ENCODE measurements around the gene RAE1.

RAE1 gene

GRCh38 chr20:57407541-57407956, 56.5 kb downstream of the RAE1 start:
- Histone ChIP-seq H3K9me3 (ENCODE audit: insufficient read depth, low read depth, low read length) (no peaks in the 10 kb centered on the region), H3K4me3 (ENCODE audit: low read length, poor library complexity, severe bottlenecking) (no peak overlapping the region), H3F3A (ENCODE audit: low read depth) (no peaks in the 10 kb centered on the region), H3K4me2 (ENCODE audit: low read depth, low read length, poor library complexity, severe bottlenecking) (no peak overlapping the region), H3K9ac (ENCODE audit: low read depth, low read length, poor library complexity, severe bottlenecking) (no peak overlapping the region), H3K36me3 (ENCODE audit: insufficient read depth, low read length) (peaks cover 80% of the 10 kb centered on the region; the same call in 1 of the 2 replicates), H2AFZ (ENCODE audit: low read length) (no peak overlapping the region), H3K79me2 (ENCODE audit: insufficient read depth, low read length) (peaks cover 40% of the 10 kb centered on the region), H3K4me1 (ENCODE audit: insufficient read depth, low read length, poor library complexity, severe bottlenecking) (no peaks in the 10 kb centered on the region), H4K20me1 (ENCODE audit: insufficient read depth, low read length, poor library complexity, severe bottlenecking) (peaks cover 34% of the 10 kb centered on the region), H3K9me2 (replicated peaks; ENCODE audit: low read depth, low read length) (no peaks in the 10 kb centered on the region), H3K27me3 (ENCODE audit: insufficient read depth, low read length, poor library complexity, severe bottlenecking) (no peaks in the 10 kb centered on the region)
- no peak for TF ChIP-seq EZH2phosphoT487 (IDR thresholded peaks at IDR 0.05; ENCODE audit: borderline replicate concordance)
- no peak for TF ChIP-seq CTCF (conservative IDR thresholded peaks at IDR 0.05; ENCODE audit: low read length)

GRCh38 chr20:57408131-57408530, 57.1 kb downstream of the RAE1 start:
- Histone ChIP-seq H3K9me2 (replicated peaks; ENCODE audit: low read depth, low read length) (no peaks in the 10 kb centered on the region), H3K9me3 (ENCODE audit: insufficient read depth, low read depth, low read length) (no peaks in the 10 kb centered on the region), H3K79me2 (ENCODE audit: insufficient read depth, low read length) (peaks cover 34% of the 10 kb centered on the region), H2AFZ (ENCODE audit: low read length) (no peak overlapping the region), H3K9ac (ENCODE audit: low read depth, low read length, poor library complexity, severe bottlenecking) (no peak overlapping the region), H3K36me3 (ENCODE audit: insufficient read depth, low read length) (peaks cover 75% of the 10 kb centered on the region; the same call in 1 of the 2 replicates), H3K4me1 (ENCODE audit: insufficient read depth, low read length, poor library complexity, severe bottlenecking) (no peaks in the 10 kb centered on the region), H4K20me1 (ENCODE audit: insufficient read depth, low read length, poor library complexity, severe bottlenecking) (peaks cover 29% of the 10 kb centered on the region), H3F3A (ENCODE audit: low read depth) (no peaks in the 10 kb centered on the region), H3K4me3 (ENCODE audit: low read length, poor library complexity, severe bottlenecking) (no peak overlapping the region), H3K27me3 (ENCODE audit: insufficient read depth, low read length, poor library complexity, severe bottlenecking) (no peaks in the 10 kb centered on the region), H3K4me2 (ENCODE audit: low read depth, low read length, poor library complexity, severe bottlenecking) (no peak overlapping the region)
- no peak for TF ChIP-seq EZH2phosphoT487 (IDR thresholded peaks at IDR 0.05; ENCODE audit: borderline replicate concordance)
- no peak for TF ChIP-seq CTCF (conservative IDR thresholded peaks at IDR 0.05; ENCODE audit: low read length)

- H3K4me2 ChIP-seq (ENCODE audit: low read depth, low read length, poor library complexity, severe bottlenecking), result no peak overlapping the region
- H3K36me3 ChIP-seq (ENCODE audit: insufficient read depth, low read length), result peaks cover 69% of the 10 kb centered on the region; the same call in 1 of the 2 replicates
- no peaks in the 10 kb centered on the region for H3K9me3 ChIP-seq (ENCODE audit: insufficient read depth, low read depth, low read length)
- no peaks in the 10 kb centered on the region for H3K4me1 ChIP-seq (ENCODE audit: insufficient read depth, low read length, poor library complexity, severe bottlenecking)
- peaks cover 27% of the 10 kb centered on the region for H4K20me1 ChIP-seq (ENCODE audit: insufficient read depth, low read length, poor library complexity, severe bottlenecking)
- H2AFZ ChIP-seq (ENCODE audit: low read length), result no peak overlapping the region
- H3F3A ChIP-seq (ENCODE audit: low read depth), result no peaks in the 10 kb centered on the region
- TF ChIP-seq EZH2phosphoT487 (IDR thresholded peaks at IDR 0.05; ENCODE audit: borderline replicate concordance) (no peak), CTCF (conservative IDR thresholded peaks at IDR 0.05; ENCODE audit: low read length) (no peak)
- H3K4me3 ChIP-seq (ENCODE audit: low read length, poor library complexity, severe bottlenecking), result no peak overlapping the region
- H3K27me3 ChIP-seq (ENCODE audit: insufficient read depth, low read length, poor library complexity, severe bottlenecking), result no peaks in the 10 kb centered on the region
- peaks cover 28% of the 10 kb centered on the region for H3K79me2 ChIP-seq (ENCODE audit: insufficient read depth, low read length)
- no peaks in the 10 kb centered on the region for H3K9me2 ChIP-seq (replicated peaks; ENCODE audit: low read depth, low read length)
- no peak overlapping the region for H3K9ac ChIP-seq (ENCODE audit: low read depth, low read length, poor library complexity, severe bottlenecking)
Observed at GRCh38 chr20:57408536-57409233, 57.6 kb downstream of the RAE1 start.
